Suprapubic skin (tissue), 3 donors: ENCODE measurements around the gene ETFA.

Experiments
- CTCF ChIP-seq, 2 donors: fragments of 200-600 bp in 1 of 2; fragments of 450-650 bp in 1 of 2; sonication (generic) in 1 of 2; IDR thresholded peaks; one replicate each; pipeline ENCODE4 v1.5.1; 2016 to 2019; ENCODE audit warnings: antibody characterized with exemption in 2 of 2, mild to moderate bottlenecking in 1 of 2, moderate library complexity in 1 of 2
- POLR2AphosphoS5 ChIP-seq, 3 donors: sonication (generic); formaldehyde crosslinking; IDR thresholded peaks; one replicate each; pipeline ENCODE4 v1.6.1; 2017; ENCODE audit warnings: antibody characterized with exemption in 3 of 3

GRCh38 chr15:76176487-76177085 lies 134.7 kb downstream of the ETFA start:
- TF ChIP-seq CTCF (IDR thresholded peaks at IDR 0.05) (no peak), POLR2AphosphoS5 (IDR thresholded peaks at IDR 0.05) (no peak)
